H1 (cell line): ENCODE measurements around the gene DPM2. TPM values are rescaled to one million over a fixed set of nuclear protein-coding genes. Genes with fewer than 3 reads are reported as not detected.

Experiments
- CTCF ChIA-PET: fragments of 300-600 bp; sonication (Branson Sonifier 250); formaldehyde crosslinking; loops from one replicate; lab custom pipeline; 2021; ENCODE audit not compliant: partially characterized antibody; lab: Charles Lee
- POLR2A ChIA-PET: fragments of 300-600 bp; sonication (Branson Sonifier 250); formaldehyde crosslinking; loops from one replicate; lab custom pipeline; 2021; ENCODE audit warnings: inconsistent platforms; ENCODE audit not compliant: partially characterized antibody; lab: Charles Lee
- DNase-seq, 2 experiments: peaks; one replicate each; pipeline versions ENCODE4 v3.0.0 to v3.0.0-alpha.2; 2010 to 2022; ENCODE audit warnings: low spot score in 2 of 2, low read depth in 1 of 2, mixed read lengths in 1 of 2
- FAIRE-seq: peaks from 2 replicates; lab custom pipeline; 2011; peaks lifted over from hg19 to GRCh38; lab: Jason Lieb, UNC
- H2AFZ ChIP-seq: 2 replicates; pipeline ENCODE4 v1.8.1; 2012; ENCODE audit warnings: low read length, inconsistent platforms
- H2AK5ac ChIP-seq: 2 replicates; pipeline ENCODE4 v1.6.1; 2013; ENCODE audit warnings: low read depth, low read length
- H2BK120ac ChIP-seq: replicated peaks from 2 replicates; pipeline ENCODE3; 2013; ENCODE audit warnings: low read depth, low read length, inconsistent platforms
- H2BK12ac ChIP-seq: 2 replicates; pipeline ENCODE4 v1.6.1; 2013; ENCODE audit warnings: low read depth, low read length
- H2BK15ac ChIP-seq: 2 replicates; pipeline ENCODE4 v1.6.1; 2013; ENCODE audit warnings: low read length
- H2BK20ac ChIP-seq: 2 replicates; pipeline ENCODE4 v1.6.1; 2013; ENCODE audit warnings: low read length
- H2BK5ac ChIP-seq: 2 replicates; pipeline ENCODE4 v1.6.1; 2013; ENCODE audit warnings: low read depth, low read length
- H3K14ac ChIP-seq: 2 replicates; pipeline ENCODE4 v1.6.1; 2013; ENCODE audit warnings: inconsistent platforms; ENCODE audit not compliant: insufficient read length
- H3K18ac ChIP-seq: 2 replicates; pipeline ENCODE4 v1.6.1; 2013; ENCODE audit warnings: low read length; ENCODE audit errors: extremely low read depth
- H3K23ac ChIP-seq: 2 replicates; pipeline ENCODE4 v1.6.1; 2013; ENCODE audit warnings: inconsistent platforms; ENCODE audit not compliant: insufficient read length
- H3K23me2 ChIP-seq: 2 replicates; pipeline ENCODE4 v1.6.1; 2013; ENCODE audit warnings: low read depth, low read length
- H3K27ac ChIP-seq: 2 replicates; pipeline ENCODE4 v1.6.1; 2011; ENCODE audit warnings: low read depth, low read length, inconsistent platforms
- H3K27me3 ChIP-seq, 4 experiments: replicated peaks in 1 of 4; 1 replicate in 1 of 4; 2 replicates in 3 of 4; pipeline versions ENCODE4 v1.6.1 to v1.8.1; 2011 to 2013; ENCODE audit warnings: low read length in 3 of 4, mild to moderate bottlenecking in 3 of 4, inconsistent platforms in 2 of 4, mixed read lengths in 2 of 4, moderate library complexity in 1 of 4; ENCODE audit not compliant: control insufficient read depth in 3 of 4, insufficient read depth in 3 of 4; ENCODE audit errors: extremely low read depth in 1 of 4
- H3K36me3 ChIP-seq, 4 experiments: 2 replicates each; pipeline versions ENCODE4 v1.6.1 to v1.8.1; 2011 to 2013; ENCODE audit warnings: mild to moderate bottlenecking in 4 of 4, low read length in 3 of 4, moderate library complexity in 2 of 4, control low read depth in 1 of 4, inconsistent platforms in 1 of 4; ENCODE audit not compliant: insufficient read depth in 4 of 4, control insufficient read depth in 2 of 4
- H3K4ac ChIP-seq: replicated peaks from 2 replicates; pipeline ENCODE3; 2013; ENCODE audit warnings: low read length, low read depth, mixed read lengths, inconsistent platforms; ENCODE audit not compliant: insufficient read length
- H3K4me1 ChIP-seq, 4 experiments: replicated peaks in 1 of 4; 1 replicate in 1 of 4; 2 replicates in 3 of 4; pipeline versions ENCODE4 v1.6.1 to v1.8.1; 2011 to 2013; ENCODE audit warnings: low read length in 3 of 4, inconsistent platforms in 2 of 4, mixed read lengths in 1 of 4; ENCODE audit not compliant: insufficient read depth in 4 of 4, control insufficient read depth in 3 of 4
- H3K4me2 ChIP-seq, 2 experiments: 2 replicates each; pipeline versions ENCODE4 v1.6.1 to v1.8.1; 2011 to 2013; ENCODE audit warnings: low read depth in 2 of 2, low read length in 2 of 2, control low read depth in 1 of 2, inconsistent platforms in 1 of 2, mild to moderate bottlenecking in 1 of 2; ENCODE audit not compliant: insufficient read depth in 1 of 2
- H3K4me3 ChIP-seq, 4 experiments: fragments of 200-600, 300-600 bp in 1 of 4; sonication (generic), shearing (Covaris generic), sonication (Bioruptor Twin) in 1 of 4; 2 replicates each; pipeline versions ENCODE4 v1.5.1 to v1.8.1; 2011 to 2016; ENCODE audit warnings: low read length in 4 of 4, low read depth in 3 of 4, control low read depth in 2 of 4, inconsistent platforms in 2 of 4, mild to moderate bottlenecking in 2 of 4, mixed read lengths in 1 of 4, moderate library complexity in 1 of 4; ENCODE audit not compliant: insufficient read depth in 2 of 4; ENCODE audit errors: extremely low read depth in 1 of 4
- H3K56ac ChIP-seq: replicated peaks from 2 replicates; pipeline ENCODE3; 2013; ENCODE audit warnings: low read depth, mild to moderate bottlenecking, mixed read lengths, low read length, inconsistent platforms; ENCODE audit not compliant: insufficient read length
- H3K79me1 ChIP-seq: 2 replicates; pipeline ENCODE4 v1.6.1; 2013; ENCODE audit warnings: low read depth, low read length, control low read depth
- H3K79me2 ChIP-seq, 2 experiments: 2 replicates each; pipeline versions ENCODE4 v1.6.1 to v1.8.1; 2012 to 2013; ENCODE audit warnings: low read length in 2 of 2, mild to moderate bottlenecking in 2 of 2, inconsistent platforms in 1 of 2; ENCODE audit not compliant: insufficient read depth in 2 of 2, control insufficient read depth in 1 of 2
- H3K9ac ChIP-seq, 4 experiments: replicated peaks in 1 of 4; 1 replicate in 1 of 4; 2 replicates in 3 of 4; pipeline versions ENCODE4 v1.6.1 to v1.8.1; 2011 to 2013; ENCODE audit warnings: low read depth in 3 of 4, low read length in 3 of 4, control low read depth in 2 of 4, mild to moderate bottlenecking in 2 of 4, moderate library complexity in 2 of 4, inconsistent platforms in 1 of 4; ENCODE audit errors: extremely low read depth in 1 of 4
- H3K9me3 ChIP-seq, 2 experiments: 2 replicates each; pipeline versions ENCODE4 v1.6.1 to v1.8.1; 2012 to 2013; ENCODE audit warnings: mild to moderate bottlenecking in 2 of 2, moderate library complexity in 2 of 2, control low read depth in 1 of 2, inconsistent platforms in 1 of 2, low read depth in 1 of 2, low read length in 1 of 2, mixed read lengths in 1 of 2; ENCODE audit not compliant: insufficient read depth in 2 of 2
- H4K20me1 ChIP-seq, 2 experiments: replicated peaks in 1 of 2; 2 replicates each; pipeline versions ENCODE3 to v1.8.1; 2011 to 2013; ENCODE audit warnings: inconsistent platforms in 2 of 2, low read length in 2 of 2, mild to moderate bottlenecking in 1 of 2; ENCODE audit not compliant: insufficient read depth in 2 of 2, control insufficient read depth in 1 of 2
- H4K5ac ChIP-seq: 2 replicates; pipeline ENCODE4 v1.6.1; 2013; ENCODE audit warnings: low read length, low read depth, mixed read lengths, inconsistent platforms; ENCODE audit not compliant: insufficient read length
- H4K8ac ChIP-seq: 2 replicates; pipeline ENCODE4 v1.8.0; 2013; ENCODE audit warnings: mild to moderate bottlenecking, moderate library complexity, low read length, inconsistent platforms; ENCODE audit not compliant: insufficient read depth; ENCODE audit errors: extremely low read depth
- H4K91ac ChIP-seq: replicated peaks from 2 replicates; pipeline ENCODE3; 2013; ENCODE audit warnings: low read length, mixed read lengths, inconsistent platforms; ENCODE audit not compliant: insufficient read length
- FOSL1 ChIP-seq: IDR thresholded peaks from 2 replicates; pipeline ENCODE4 v1.6.1; 2011; ENCODE audit warnings: mild to moderate bottlenecking, low read depth, low read length, moderate library complexity; ENCODE audit not compliant: insufficient read depth
- ZNF274 ChIP-seq: IDR thresholded peaks from 2 replicates; pipeline ENCODE4 v1.7.0; 2012; ENCODE audit warnings: low read length, borderline replicate concordance; ENCODE audit errors: extremely low read depth
- WGBS, 2 experiments: shearing (Covaris generic) in 1 of 2; methylation state at CpG; one replicate each; pipeline versions ENCODE4 v1.1.6 to v1.1.7; 2013 to 2015; ENCODE audit warnings: low lambda C conversion rate in 2 of 2, mixed read lengths in 2 of 2, inconsistent platforms in 1 of 2, low coverage in 1 of 2, missing lambda C conversion rate in 1 of 2; ENCODE audit not compliant: insufficient replicate concordance in 2 of 2, insufficient coverage in 1 of 2, insufficient read length in 1 of 2; ENCODE audit errors: extremely low coverage in 1 of 2, missing lambda C conversion rate in 1 of 2; 5-methylcytosine and 5-hydroxymethylcytosine counted together
- polyA plus RNA-seq, 7 experiments: library from polyadenylated mRNA; depleted of rRNA in 3 of 7; stranded (reverse) in 5 of 7; unstranded in 2 of 7; fragments of >200 nt in 5 of 7; fragments of 200-250 nt in 2 of 7; gene quantifications; 1 replicate in 5 of 7; 2 replicates in 1 of 7; 4 replicates in 1 of 7; pipeline versions ENCODE4 v1.2.1 to v1.2.3, GENCODE V29; 2011 to 2013; ENCODE audit warnings: missing spikeins in 2 of 7, mixed read lengths in 2 of 7
- total RNA-seq: library from RNA; stranded (reverse); fragmentation: NEBNext Ultra II Directional; extraction: Animal tissue kit (Norgen Biotek cat#: 25700); gene quantifications from 2 replicates; pipeline ENCODE4 v1.2.1, GENCODE V29; 2021

DPM2 gene
- total and polyA plus RNA-seq, 2 of the 8 experiments (the other 6 are each of a cell fraction or from before 2014, with no cell fraction given), result 45.4 to 95.4 TPM

DNA sequence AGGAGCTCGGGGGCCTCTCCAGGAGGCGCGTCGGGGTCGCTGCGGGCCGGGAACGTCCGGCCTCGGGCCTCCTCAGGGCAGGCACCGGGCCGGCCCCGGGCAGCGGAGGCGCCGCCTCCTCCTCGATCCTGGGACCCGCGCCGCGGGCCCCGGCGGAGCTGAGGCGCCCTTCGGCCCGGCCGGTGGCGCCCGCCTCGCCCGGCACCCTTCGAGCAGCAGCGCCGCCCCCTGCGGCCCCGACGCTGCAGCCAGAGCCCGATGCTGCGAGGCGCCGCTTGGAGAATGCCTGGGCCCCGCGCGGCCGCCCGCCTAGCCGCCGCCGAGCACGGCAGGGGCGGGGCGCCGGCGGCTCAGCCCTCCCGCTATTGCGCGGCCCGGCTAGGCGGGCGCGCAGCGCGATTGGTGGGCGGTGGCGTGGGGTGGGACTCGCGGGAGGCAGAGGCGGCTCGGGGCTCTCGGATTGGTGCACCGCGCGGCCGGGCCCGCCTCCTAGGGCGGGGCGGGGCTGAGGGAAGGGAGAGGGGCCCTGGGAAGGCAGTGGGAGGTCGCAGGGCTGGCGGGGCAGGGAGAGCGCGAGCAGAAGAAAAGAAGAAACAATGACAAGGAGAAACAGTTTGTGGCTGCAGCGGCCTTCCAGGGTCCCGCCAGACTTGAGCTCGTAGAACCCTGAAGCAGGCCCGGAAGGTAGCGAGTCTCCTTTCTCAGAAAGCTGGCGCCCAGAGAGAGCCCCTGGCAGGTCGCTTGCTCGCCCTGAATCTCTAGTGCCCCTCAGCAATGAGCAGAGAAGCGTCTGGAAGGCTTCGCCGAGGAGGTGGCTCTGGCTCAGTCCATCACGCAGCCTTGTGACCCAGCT, 43.3 kb upstream of the DPM2 start, which contains the start of gene EEIG1:
EEIG1 (minus strand) TSS at position 284 of the 853 bp plus-strand sequence. CDS start 852 bp downstream, outside the sequence.
- FAIRE-seq (no peak), DNase-seq (peak; percentile 80 to 97)
- no peaks in the 10 kb centered on the region for H3K9me3 ChIP-seq
- peak within 1 kb of the TSS; percentile 88 to 99 (median 93) for H3K4me3 ChIP-seq
- H3K36me3 ChIP-seq, result no peaks in the 10 kb centered on the region
- peak within 1 kb of the TSS; percentile 89 for H3K18ac ChIP-seq
- H3K27ac ChIP-seq, result peak within 1 kb of the TSS; percentile 79
- H2BK15ac ChIP-seq, result peak within 1 kb of the TSS; percentile 9; the same call in 1 of the 2 replicates
- peak within 1 kb of the TSS; percentile 20; the same call in 1 of the 2 replicates for H2AFZ ChIP-seq
- peak within 1 kb of the TSS; percentile 53; the same call in 1 of the 2 replicates for H2BK20ac ChIP-seq
- peak within 1 kb of the TSS; percentile 75 for H2BK12ac ChIP-seq
- ChIA-PET POLR2A (interaction anchor here (0.8 to 4.1 kb wide), 13 partner anchors 8 to 130 kb away, joined by 3 to 16 read pairs (median 5); partner anchors contain the start of gene PIP5KL1), CTCF (interaction anchor here (0.8 to 7.9 kb wide), 9 partner anchors 10 to 76 kb away, joined by 3 to 49 read pairs (median 4); no protein-coding TSS in a partner anchor)
- H3K9ac ChIP-seq, result peak within 1 kb of the TSS; percentile 42 to 65 (median 51)
- peaks cover 17 to 40% of the 10 kb centered on the region in 2 experiments for H3K79me2 ChIP-seq
- peak within 1 kb of the TSS; percentile 57 for H2AK5ac ChIP-seq
- H4K8ac ChIP-seq, result 0 out of 2 replicates have a peak within 1 kb of the TSS, but pooled peaks have one; percentile 19
- H4K5ac ChIP-seq, result peak within 1 kb of the TSS; percentile 78
- H4K20me1 ChIP-seq, result peaks cover 33% of the 10 kb centered on the region in 2 experiments
- H3K4ac ChIP-seq, result peak within 1 kb of the TSS; percentile 30
- H3K4me1 ChIP-seq, result peaks cover 4 to 34% (median 24%) of the 10 kb centered on the region in 4 experiments
- H3K79me1 ChIP-seq, result peaks cover 25% of the 10 kb centered on the region
- 5% methylated on average over 40 of the region's 93 CpGs; no CpG with 5 or more reads in 1 of the 2 experiments for WGBS, 2 experiments
- peak within 1 kb of the TSS; percentile 71 for H2BK5ac ChIP-seq
- H4K91ac ChIP-seq, result peak within 1 kb of the TSS; percentile 18
- no peak within 1 kb of the TSS for H2BK120ac ChIP-seq
- H3K4me2 ChIP-seq, result peak within 1 kb of the TSS; percentile 73 to 97
- H3K27me3 ChIP-seq, result no peaks in the 10 kb centered on the region
- peaks cover 7% of the 10 kb centered on the region; the same call in 1 of the 2 replicates for H3K23me2 ChIP-seq
- no peak within 1 kb of the TSS for H3K56ac ChIP-seq
- H3K14ac ChIP-seq, result peak within 1 kb of the TSS; percentile 87
- H3K23ac ChIP-seq, result no peak within 1 kb of the TSS
- no peak for TF ChIP-seq FOSL1
- TF ChIP-seq ZNF274, result no peak
